COLO668 (cell line): ENCODE results near the gene ELK3.

Experiments
- DNase-seq: peaks from one replicate; lab custom pipeline; 2025; ENCODE audit not compliant: unreplicated experiment; lab: John Stamatoyannopoulos, UW

The ELK3 gene

GRCh38 chr12:96187956-96188355 is 6.2 kb upstream of the ELK3 start:
- DNase-seq = no peak

DNA sequence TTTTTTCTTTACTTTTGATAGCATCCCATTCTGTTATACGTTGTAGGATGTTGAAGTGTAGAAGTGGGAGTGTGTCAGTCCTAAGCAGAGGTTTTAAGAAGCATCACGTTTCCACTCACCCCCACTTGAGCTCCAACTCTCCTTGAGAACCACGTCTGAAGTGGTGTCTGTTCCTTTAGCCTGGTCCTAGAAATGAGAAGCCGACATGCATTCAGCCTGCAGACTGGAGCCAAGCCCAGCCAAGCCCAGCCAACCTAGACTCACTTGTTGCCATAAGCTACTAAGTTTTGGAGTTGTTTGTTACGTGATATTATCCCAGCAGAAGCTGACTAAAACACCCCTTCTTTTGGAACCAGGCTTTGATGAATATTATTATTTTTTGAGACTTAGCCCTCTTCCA is 4.4 kb upstream of the ELK3 start:
- DNase-seq = no peak

DNA sequence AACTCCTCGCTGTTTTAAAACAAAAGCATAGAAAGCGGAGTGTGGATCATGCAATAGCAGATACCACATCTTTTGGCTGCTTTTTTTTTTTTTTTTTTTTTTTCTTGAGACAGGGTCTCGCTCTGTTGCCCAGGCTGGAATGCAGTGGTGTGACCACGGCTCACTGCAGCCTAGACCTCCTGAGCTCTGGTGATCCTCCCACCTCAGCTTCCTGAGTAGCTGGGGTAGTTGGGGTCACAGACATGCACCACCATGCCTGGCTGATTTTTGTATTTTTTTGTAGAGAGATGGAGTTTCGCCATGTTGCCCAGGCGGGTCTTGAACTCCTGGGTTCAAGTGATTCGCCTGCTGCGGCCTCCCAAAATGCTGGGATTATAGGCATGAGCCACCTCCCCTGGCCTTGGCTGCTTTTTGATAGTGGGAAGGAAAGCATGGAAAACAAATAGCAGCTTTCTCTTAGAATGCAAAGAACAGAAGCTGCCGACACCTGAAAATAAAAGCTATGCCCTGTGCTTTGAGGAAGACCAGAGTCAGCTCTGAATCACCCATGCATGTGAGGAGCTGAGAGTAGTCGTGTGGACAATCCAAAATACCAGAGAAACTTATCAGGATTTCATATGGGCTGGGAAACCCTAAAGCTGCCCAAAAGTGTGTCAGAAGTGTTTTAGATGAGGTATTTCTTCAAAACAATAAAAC is 3.6 kb upstream of the ELK3 start:
- DNase-seq = no peak

- DNase-seq = no peak
Measured at GRCh38 chr12:96192926-96193573, 1.1 kb upstream of the ELK3 start.

GRCh38 chr12:96194576-96194889 is 358 bp downstream of the ELK3 start:
- no peak for DNase-seq

GRCh38 chr12:96194971-96195844 is 1.0 kb downstream of the ELK3 start:
- DNase-seq = peak; percentile 34

GRCh38 chr12:96195845-96196451 is 1.8 kb downstream of the ELK3 start:
- DNase-seq = no peak

DNA sequence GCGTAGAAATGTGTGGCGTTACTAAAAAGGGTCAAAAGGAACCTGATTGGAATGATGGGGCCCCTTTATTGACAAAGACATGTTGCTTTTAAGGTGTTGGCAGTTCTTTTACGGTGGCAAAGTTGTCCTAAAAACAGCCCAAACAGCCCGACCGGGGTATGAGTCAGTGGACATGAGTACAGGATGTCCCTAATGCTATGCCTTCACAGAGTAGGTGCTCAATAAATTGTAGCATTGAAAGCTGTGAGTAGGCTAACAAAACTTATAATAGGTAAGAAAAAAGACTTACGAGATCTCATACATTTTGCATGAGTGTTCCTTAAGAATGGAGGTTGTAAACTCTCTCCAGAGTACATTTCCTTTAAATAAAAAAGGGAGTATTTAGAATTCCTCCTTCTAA is 2.6 kb downstream of the ELK3 start:
- DNase-seq = no peak

DNA sequence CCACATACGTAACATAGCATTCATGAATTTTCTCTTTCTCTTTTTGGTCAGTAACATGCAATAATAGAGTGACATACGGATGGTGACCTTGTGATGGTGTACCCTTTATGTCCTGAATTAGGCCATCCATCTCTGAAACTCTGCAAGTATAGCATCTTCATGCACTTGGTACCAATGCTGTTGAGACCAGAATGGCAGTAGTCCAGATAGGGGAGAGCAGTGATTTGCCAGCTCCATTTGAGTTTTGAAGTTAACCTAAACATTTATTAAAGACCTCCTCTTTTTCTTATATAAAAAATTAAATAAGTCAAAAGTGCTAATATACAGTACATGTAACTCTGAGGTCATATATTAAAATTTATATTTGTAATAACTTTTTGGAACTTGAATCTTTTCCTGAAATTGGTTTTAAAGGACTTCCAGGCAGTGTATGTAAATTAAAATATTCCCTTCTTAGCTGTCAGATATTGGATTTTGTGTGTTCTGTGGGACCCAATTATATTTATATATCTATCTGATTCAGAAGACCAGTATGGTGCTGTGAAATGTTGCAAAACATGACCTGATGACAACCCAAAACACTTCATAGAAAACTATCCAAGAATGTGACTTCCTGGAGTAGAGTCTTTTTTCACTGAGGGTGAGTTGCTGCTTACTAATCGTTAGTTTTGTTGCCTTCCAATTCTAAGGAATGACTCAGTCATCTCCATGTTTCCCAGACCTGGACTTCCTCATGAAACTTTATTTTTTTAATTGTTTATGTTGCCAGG is 3.5 kb downstream of the ELK3 start:
- no peak for DNase-seq

DNA sequence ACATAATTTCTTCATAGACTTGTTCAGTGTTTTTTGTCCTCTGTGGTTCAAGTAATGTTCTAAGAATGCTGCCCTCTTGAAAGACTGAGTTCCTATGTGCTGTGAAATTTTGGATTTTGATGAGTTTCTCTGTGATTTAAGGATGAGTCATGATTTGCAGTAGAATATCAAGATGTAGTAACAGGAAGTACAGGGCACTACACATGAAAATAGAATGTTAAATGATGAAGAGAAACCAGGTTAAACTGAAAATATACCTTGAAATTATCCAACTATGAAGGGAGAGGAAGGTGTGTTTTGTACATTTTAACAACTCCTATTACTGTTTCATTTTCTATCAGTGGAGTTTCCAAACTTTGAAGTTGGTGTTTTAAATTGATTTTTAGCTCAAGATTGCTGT is 4.8 kb downstream of the ELK3 start:
- no peak for DNase-seq

DNA sequence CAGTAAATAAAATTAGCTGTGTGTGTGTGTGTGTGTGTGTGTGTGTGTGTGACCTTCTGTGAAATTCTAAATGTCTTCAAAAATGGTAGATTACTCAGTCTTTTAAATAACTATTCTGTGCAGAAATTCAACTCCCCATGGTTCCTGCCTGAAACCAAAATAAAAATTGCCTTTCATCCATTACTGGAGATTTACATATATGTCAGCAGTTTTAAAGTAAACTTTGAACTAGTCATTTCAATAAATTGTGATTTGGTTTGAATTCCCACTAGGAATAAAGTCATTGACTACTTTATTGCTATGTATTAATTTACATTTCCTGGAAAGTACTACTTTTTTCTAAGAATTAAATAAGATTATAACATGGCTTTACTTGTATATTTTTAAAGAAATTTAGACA is 5.3 kb downstream of the ELK3 start:
- no peak for DNase-seq

GRCh38 chr12:96201272-96202227 is 7.4 kb downstream of the ELK3 start:
- DNase-seq = no peak

DNA sequence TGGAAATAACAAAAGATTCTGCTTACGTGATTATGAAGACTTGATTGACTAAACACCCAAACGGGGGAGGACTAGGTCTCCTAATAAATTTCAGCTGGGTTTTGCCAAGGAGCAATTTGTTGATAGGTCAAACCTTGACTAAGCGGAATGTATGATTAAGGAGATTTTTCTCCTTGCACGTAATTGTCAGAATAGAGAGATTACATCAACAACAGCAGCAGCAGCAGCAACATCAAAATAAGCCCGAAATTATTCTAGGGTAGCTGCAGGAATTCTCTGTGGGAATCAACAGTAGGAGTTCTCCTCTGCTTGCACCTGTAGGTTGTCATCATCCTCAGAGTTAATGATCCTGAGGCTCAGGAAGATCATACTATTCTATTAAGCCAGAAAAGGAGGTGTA is 10.2 kb downstream of the ELK3 start:
- no peak for DNase-seq

- DNase-seq = no peak
Measured at GRCh38 chr12:96205908-96206307, 11.7 kb downstream of the ELK3 start.

DNA sequence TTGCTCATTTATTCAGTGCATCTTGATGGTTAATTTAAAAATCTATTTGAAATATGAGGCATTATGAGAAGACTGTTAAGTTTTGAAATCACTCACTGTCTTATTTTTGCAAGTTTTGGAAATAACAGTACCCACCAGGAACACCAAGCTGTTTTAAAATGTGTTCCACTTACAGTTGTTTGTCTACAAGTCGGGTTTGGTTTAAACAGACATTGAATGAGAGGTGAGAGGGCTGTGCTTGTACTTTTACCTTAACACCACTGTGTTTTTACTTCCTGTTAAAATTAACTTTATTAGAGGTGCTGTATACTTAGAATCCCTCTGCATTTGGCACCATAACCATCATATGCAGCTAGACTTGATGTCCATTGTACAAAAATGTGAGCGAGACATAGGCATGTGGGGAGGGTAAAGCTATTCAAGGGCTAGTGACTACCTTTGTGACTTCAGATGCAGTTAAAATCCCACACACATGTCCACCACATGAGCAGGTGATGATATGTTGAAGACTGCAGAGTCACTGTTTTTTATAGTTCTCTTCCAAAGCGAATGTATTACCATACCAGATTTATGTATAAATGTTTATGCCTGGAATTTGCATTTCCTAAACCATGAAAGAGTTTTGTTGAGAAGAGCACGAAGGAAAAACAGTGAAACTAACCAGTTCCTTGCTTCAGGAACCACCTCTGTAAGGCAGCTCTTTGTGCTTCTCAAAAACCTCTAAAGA is 12.9 kb downstream of the ELK3 start:
- DNase-seq = no peak

DNA sequence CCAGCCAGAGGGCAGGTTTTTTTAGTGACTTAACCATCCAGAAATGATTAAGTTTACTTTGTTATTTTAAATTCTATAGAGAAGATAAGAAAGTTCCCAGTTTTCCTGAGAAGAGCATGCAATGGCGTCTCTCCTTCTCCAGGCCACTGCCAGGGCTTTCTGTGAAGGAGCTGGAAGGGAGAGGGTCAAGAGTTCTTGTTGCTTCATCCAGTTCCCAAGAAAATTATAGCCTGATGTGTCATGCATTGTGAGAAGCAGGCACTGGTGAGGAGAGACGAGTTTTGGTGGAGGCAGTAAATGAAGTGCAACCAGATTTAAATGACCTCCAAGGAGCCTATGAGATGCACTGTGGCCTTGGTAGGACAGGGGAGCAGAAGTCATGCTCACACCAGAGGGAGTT is 14.2 kb downstream of the ELK3 start:
- DNase-seq = no peak

- DNase-seq = no peak
Measured at GRCh38 chr12:96208801-96209549, 14.8 kb downstream of the ELK3 start.

DNA sequence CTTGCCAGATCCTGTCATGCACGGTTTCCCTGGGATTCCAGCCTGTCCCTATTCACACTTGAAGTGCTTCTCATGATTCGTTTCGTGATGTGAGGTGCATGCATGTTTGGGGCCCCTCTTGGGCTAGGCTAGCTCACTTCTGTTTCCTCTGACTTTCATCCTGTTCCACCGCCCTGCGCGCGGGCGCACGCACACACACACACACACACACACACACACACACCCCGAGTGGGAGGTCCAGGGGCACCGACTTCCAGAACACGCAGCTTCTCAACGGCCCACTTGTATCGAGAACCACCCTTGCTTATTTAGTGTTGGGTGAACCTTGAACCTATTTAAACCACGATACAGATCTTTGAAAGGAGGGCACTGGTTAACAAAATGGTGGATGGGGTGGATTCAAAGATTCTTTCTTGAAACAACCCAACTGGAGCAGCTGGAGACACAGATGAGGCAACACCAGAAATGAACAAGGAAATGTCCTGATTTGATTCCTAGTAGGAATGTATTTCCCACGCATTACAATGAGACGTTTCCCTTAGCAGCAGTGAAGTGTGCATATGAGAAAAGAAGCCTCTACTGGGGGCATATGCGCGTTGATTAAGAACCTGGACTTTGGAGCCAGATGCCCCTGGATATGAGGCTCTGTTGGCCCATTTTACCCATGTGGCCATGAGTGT is 16.3 kb downstream of the ELK3 start:
- DNase-seq = no peak
